GM12878 (cell line): ENCODE measurements around the gene HAND1. TPM values are rescaled to one million over a fixed set of nuclear protein-coding genes. Genes with fewer than 3 reads are reported as not detected.

Experiments used
- ATAC-seq: fragments of 200-7000 bp; cut with Tn5 transposase; 3 replicates; pipeline ENCODE4 v1.9.1; 2020; ENCODE audit warnings: mild to moderate bottlenecking, moderate library complexity
- BruUV-seq: library from RNA; stranded (reverse); fragments of 400-500 nt; replicated peaks from 2 replicates; lab custom pipeline; 2021; lab: Mats Ljungman, UMichigan
- CTCF ChIA-PET: fragments of 300-600 bp; sonication (Branson Sonifier 250); formaldehyde crosslinking; extraction: SDS; loops from one replicate; lab custom pipeline; 2021; ENCODE audit warnings: inconsistent platforms; lab: Yijun Ruan, JAX
- POLR2A ChIA-PET: fragments of 350-600 bp; formaldehyde crosslinking; extraction: SDS; loops from one replicate; lab custom pipeline; 2021; ENCODE audit warnings: inconsistent platforms; lab: Charles Lee
- RAD21 ChIA-PET: fragments of 300-600 bp; sonication (Branson Sonifier 250); formaldehyde crosslinking; loops from one replicate; lab custom pipeline; 2023; ENCODE audit warnings: antibody characterized with exemption; ENCODE audit not compliant: unreplicated experiment; lab: Charles Lee
- SMC1A ChIA-PET: fragments of 300-600 bp; sonication (Branson Sonifier 250); formaldehyde crosslinking; loops from one replicate; lab custom pipeline; 2023; ENCODE audit not compliant: unreplicated experiment, uncharacterized antibody; lab: Charles Lee
- DNase-seq: peaks from one replicate; pipeline ENCODE4 v3.0.0-alpha.2; 2011; ENCODE audit warnings: low read depth, low spot score
- FAIRE-seq: peaks from 3 replicates; lab custom pipeline; 2011; peaks lifted over from hg19 to GRCh38; lab: Jason Lieb, UNC
- H2AFZ ChIP-seq: 2 replicates; pipeline ENCODE4 v1.6.0; 2011; ENCODE audit warnings: low read depth, low read length, control low read depth; ENCODE audit not compliant: control insufficient read depth
- H3K27ac ChIP-seq: 2 replicates; pipeline ENCODE4 v1.5.1; 2011; ENCODE audit warnings: control low read depth; ENCODE audit not compliant: control insufficient read depth, insufficient read depth
- H3K27me3 ChIP-seq, 2 experiments: replicated peaks in 1 of 2; 2 replicates each; pipeline versions ENCODE4 v1.6.0 to v1.6.1; 2011; ENCODE audit warnings: low read length in 1 of 2; ENCODE audit not compliant: control insufficient read depth in 2 of 2, insufficient read depth in 2 of 2
- H3K36me3 ChIP-seq, 2 experiments: 2 replicates each; pipeline ENCODE4 v1.5.1; 2011; ENCODE audit warnings: low read length in 1 of 2; ENCODE audit not compliant: control insufficient read depth in 2 of 2, insufficient read depth in 2 of 2
- H3K4me1 ChIP-seq: 2 replicates; pipeline ENCODE4 v1.6.1; 2011; ENCODE audit warnings: mild to moderate bottlenecking, low read length, moderate library complexity, mixed read lengths; ENCODE audit not compliant: control insufficient read depth, insufficient read depth
- H3K4me2 ChIP-seq: 2 replicates; pipeline ENCODE4 v1.6.0; 2011; ENCODE audit warnings: control low read depth; ENCODE audit not compliant: control insufficient read depth, insufficient read depth
- H3K4me3 ChIP-seq: fragments of 200-600 bp; sonication (generic); 2 replicates; pipeline ENCODE4 v1.5.1; 2016
- H3K79me2 ChIP-seq: 2 replicates; pipeline ENCODE4 v1.6.0; 2011; ENCODE audit warnings: low read length; ENCODE audit not compliant: control insufficient read depth, insufficient read depth
- H3K9ac ChIP-seq: 2 replicates; pipeline ENCODE4 v1.8.0; 2011; ENCODE audit warnings: low read length, control low read depth, mixed read lengths; ENCODE audit not compliant: control insufficient read depth, insufficient read depth
- H3K9me3 ChIP-seq: replicated peaks from 3 replicates; pipeline ENCODE4 v1.5.1; 2011; ENCODE audit warnings: mild to moderate bottlenecking, low read length; ENCODE audit not compliant: control insufficient read depth, insufficient read depth
- H4K20me1 ChIP-seq: 2 replicates; pipeline ENCODE4 v1.6.0; 2011; ENCODE audit not compliant: control insufficient read depth, insufficient read depth
- MYC ChIP-seq: IDR thresholded peaks from 2 replicates; pipeline ENCODE4 v1.6.1; 2011; ENCODE audit warnings: mild to moderate bottlenecking, low read length, moderate library complexity, inconsistent platforms; ENCODE audit not compliant: insufficient read depth, insufficient replicate concordance, insufficient read length, severe bottlenecking
- PKNOX1 ChIP-seq: fragments of 450-650 bp; IDR thresholded peaks from 2 replicates; pipeline ENCODE4 v1.6.1; 2016; ENCODE audit warnings: mild to moderate bottlenecking
- TBL1XR1 ChIP-seq: IDR thresholded peaks from 2 replicates; pipeline ENCODE4 v1.6.1; 2012; ENCODE audit warnings: low read depth, low read length, improper control_type of control experiment
- TCF12 ChIP-seq: IDR thresholded peaks from 2 replicates; pipeline ENCODE4 v1.6.1; 2011; ENCODE audit warnings: low read depth, mild to moderate bottlenecking, low read length
- ZBED1 ChIP-seq: IDR thresholded peaks from 2 replicates; pipeline ENCODE4 v1.6.1; 2016; ENCODE audit warnings: borderline replicate concordance
- ZBTB11 ChIP-seq: fragments of 450-650 bp; formaldehyde crosslinking; IDR thresholded peaks from 2 replicates; pipeline ENCODE4 v1.5.0; 2022; ENCODE audit warnings: mild to moderate bottlenecking, missing genetic modification characterization
- ZNF687 ChIP-seq: fragments of 450-650 bp; IDR thresholded peaks from 2 replicates; pipeline ENCODE4 v1.6.1; 2017; ENCODE audit warnings: mild to moderate bottlenecking, moderate library complexity
- ZZZ3 ChIP-seq: IDR thresholded peaks from 2 replicates; pipeline ENCODE4 v1.6.1; 2011; ENCODE audit warnings: low read depth; ENCODE audit not compliant: control insufficient read depth, insufficient read length
- WGBS: methylation state at CpG from one replicate; pipeline ENCODE4 v1.1.6; 2016; ENCODE audit warnings: low lambda C conversion rate; ENCODE audit not compliant: insufficient replicate concordance, insufficient coverage; ENCODE audit errors: missing lambda C conversion rate; 5-methylcytosine and 5-hydroxymethylcytosine counted together
- in situ Hi-C: fragments of 300-500 bp; cut with MboI; formaldehyde crosslinking; loops from 9 replicates; pipeline ENCODE4 v1.14.3; 2018; ENCODE audit warnings: mixed read lengths
- intact Hi-C: fragments of 100-400 bp; cut with micrococcal nuclease; formaldehyde crosslinking; loops from one replicate; pipeline ENCODE4 v1.14.2; 2022; ENCODE audit not compliant: unreplicated experiment
- polyA plus RNA-seq, 11 experiments: library from polyadenylated mRNA; depleted of rRNA in 4 of 11; unstranded in 6 of 11; stranded (reverse) in 5 of 11; fragments of >200 nt; fragmentation: Nextera tagmentation in 4 of 11; fragmentation: Illumina TruSeq in 1 of 11; extraction: Ambion mirVana in 4 of 11; extraction: Trizol in 1 of 11; gene quantifications; 1 replicate in 1 of 11; 2 replicates in 10 of 11; pipeline versions ENCODE4 v1.2.1 to v1.2.3, GENCODE V29; 2011 to 2016; ENCODE audit warnings: inconsistent platforms in 2 of 11, missing spikeins in 2 of 11, low read depth in 1 of 11
- total RNA-seq, 4 experiments: library from RNA; depleted of rRNA in 3 of 4; stranded (reverse); fragments of >200 nt in 3 of 4; fragmentation: Illumina TruSeq in 1 of 4; extraction: Trizol in 1 of 4; gene quantifications; 2 replicates each; pipeline versions ENCODE4 v1.2.1 to v1.2.3, GENCODE V29; 2013 to 2021

HAND1 gene
- total and polyA plus RNA-seq, 10 of the 15 experiments (the other 5 are each of a cell fraction or from before 2014, with no cell fraction given), result 0.06 to 0.41 (median 0.27) TPM; not detected in 4

DNA sequence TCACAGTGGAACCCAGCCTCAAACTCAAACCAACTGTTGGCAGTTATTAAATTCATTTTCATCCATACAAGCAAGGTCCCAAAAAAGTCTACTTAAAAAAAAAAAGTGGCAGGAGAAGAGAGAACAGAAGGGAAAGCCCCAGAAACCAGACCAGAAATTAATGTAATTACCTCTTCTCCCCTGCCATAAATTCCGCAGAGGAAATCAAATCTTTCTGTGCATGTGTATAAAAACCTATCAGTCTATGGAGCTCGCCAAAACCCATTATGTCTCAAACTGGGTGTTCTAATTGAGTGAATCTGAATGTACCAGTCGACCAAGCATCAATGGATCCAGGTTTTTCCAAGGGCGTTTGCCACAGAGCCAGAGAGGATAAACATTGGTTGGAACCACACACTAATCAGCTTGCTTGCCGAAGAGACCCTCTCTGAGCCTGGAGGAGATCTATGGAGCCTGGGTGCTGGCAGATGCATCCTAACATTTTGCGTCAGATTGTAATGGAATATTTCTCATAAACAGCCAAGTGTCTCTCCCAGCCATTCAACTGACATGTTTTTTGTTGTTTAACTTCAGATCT lies 7.9 kb upstream of the HAND1 start (continued):
- no peak for TF ChIP-seq ZBTB11 (CRISPR knock-in tag)

GRCh38 chr5:154485096-154485491 lies 7.1 kb upstream of the HAND1 start:
- no TSS peak for BruUV-seq
- Histone ChIP-seq H3K4me1 (peaks cover 22% of the 10 kb centered on the region), H4K20me1 (no peaks in the 10 kb centered on the region), H3K4me3 (no peak overlapping the region), H3K79me2 (no peaks in the 10 kb centered on the region), H3K27ac (no peak overlapping the region), H3K36me3 (no peaks in the 10 kb centered on the region), H2AFZ (no peak overlapping the region), H3K4me2 (no peak overlapping the region), H3K9ac (no peak overlapping the region), H3K9me3 (no peaks in the 10 kb centered on the region; the same call in none of the 3 replicates), H3K27me3 (peaks cover 22 to 25% of the 10 kb centered on the region in 2 experiments)
- CTCF ChIA-PET, result interaction anchor here (1.2 to 2.3 kb wide), 3 partner anchors 11 to 35 kb away, joined by 4 to 13 read pairs (median 5); no protein-coding TSS in a partner anchor
- RAD21 ChIA-PET, result interaction anchor here (2.4 kb wide), 1 partner anchor 18 kb away, joined by 8 read pairs; no protein-coding TSS in a partner anchor
- in situ Hi-C loops (no loop called here), intact Hi-C loops (no loop called here)
- FAIRE-seq, result no peak
- POLR2A ChIA-PET, result interaction anchor here (0.7 kb wide), 1 partner anchor 509 kb away, joined by 3 read pairs; no protein-coding TSS in a partner anchor
- 60% methylated on average over 2 of the region's 2 CpGs for WGBS
- SMC1A ChIA-PET, result interaction anchor here (1.3 to 1.8 kb wide), 2 partner anchors 12 to 20 kb away, joined by 5 to 6 read pairs; no protein-coding TSS in a partner anchor
- no peak for DNase-seq
- ATAC-seq, result no peak
- no peak for TF ChIP-seq TBL1XR1
- TF ChIP-seq MYC, result no peak
- TF ChIP-seq ZBTB11 (CRISPR knock-in tag), result no peak
- TF ChIP-seq ZZZ3, result no peak
- no peak for TF ChIP-seq ZBED1
- TF ChIP-seq TCF12, result no peak
- TF ChIP-seq PKNOX1, result no peak
- TF ChIP-seq ZNF687, result no peak
